ENCODE data around the gene MYZAP. TPM values are rescaled to one million over a fixed set of nuclear protein-coding genes. Genes with fewer than 3 reads are reported as not detected.

MYZAP gene
- total and polyA plus RNA-seq, 9 of the 15 experiments (the other 6 are each of a cell fraction or from before 2014, with no cell fraction given), result 0.03 TPM; not detected in 8

GRCh38 chr15:57732526-57733331 is 141.0 kb downstream of the MYZAP start (continued):
- TF ChIP-seq MAFF (IDR thresholded peaks at IDR 0.05; ENCODE audit: low read length), result peak; percentile 84
- no peak for TF ChIP-seq FOS (IDR thresholded peaks at IDR 0.05; ENCODE audit: extremely low read depth, insufficient read length)
- peak; percentile 83 for TF ChIP-seq SMARCC2 (IDR thresholded peaks at IDR 0.05; ENCODE audit: low read depth)
- 0 out of 2 replicates have a peak, but pooled peaks have one; percentile 16 for TF ChIP-seq CHAMP1 (IDR thresholded peaks at IDR 0.05)
- TF ChIP-seq MGA (IDR thresholded peaks at IDR 0.05), result no peak
- TF ChIP-seq PURB (CRISPR knock-in tag; IDR thresholded peaks at IDR 0.05; ENCODE audit: low read depth), result no peak
- peak; percentile 84 for TF ChIP-seq MAFK (IDR thresholded peaks at IDR 0.05; ENCODE audit: low read length)
- peak; percentile 77 for TF ChIP-seq CBFA2T3 (IDR thresholded peaks at IDR 0.05)
- TF ChIP-seq CBX3 (IDR thresholded peaks at IDR 0.05; ENCODE audit: borderline replicate concordance in 1 of 2, low read length in 2 of 2), result 0 out of 3 replicates have a peak, but pooled peaks of 1 of the 2 experiments have one; percentile 18
- no peak for TF ChIP-seq SIRT6 (IDR thresholded peaks at IDR 0.05; ENCODE audit: low read depth, low read length)
- no peak for TF ChIP-seq WHSC1 (IDR thresholded peaks at IDR 0.05; ENCODE audit: low read length)
- 0 out of 4 replicates have a peak, but pooled peaks of 1 of the 2 experiments have one; percentile 31 for TF ChIP-seq FOXK2 (conservative IDR thresholded peaks at IDR 0.05 in 1 of 2, IDR thresholded peaks at IDR 0.05 in 1 of 2; ENCODE audit: low read depth in 2 of 2)
- no peak; the same call in 1 of the 2 replicates for TF ChIP-seq FOXM1 (IDR thresholded peaks at IDR 0.05; ENCODE audit: low read depth)
- no peak for TF ChIP-seq FOXM1 (CRISPR knock-in tag; IDR thresholded peaks at IDR 0.05; ENCODE audit: low read depth)
